Measurements from ENCODE around the gene WDR88.
A peak's percentile ranks its signal among the peaks of the same experiment; 100 is the strongest.

Gene WDR88

DNA sequence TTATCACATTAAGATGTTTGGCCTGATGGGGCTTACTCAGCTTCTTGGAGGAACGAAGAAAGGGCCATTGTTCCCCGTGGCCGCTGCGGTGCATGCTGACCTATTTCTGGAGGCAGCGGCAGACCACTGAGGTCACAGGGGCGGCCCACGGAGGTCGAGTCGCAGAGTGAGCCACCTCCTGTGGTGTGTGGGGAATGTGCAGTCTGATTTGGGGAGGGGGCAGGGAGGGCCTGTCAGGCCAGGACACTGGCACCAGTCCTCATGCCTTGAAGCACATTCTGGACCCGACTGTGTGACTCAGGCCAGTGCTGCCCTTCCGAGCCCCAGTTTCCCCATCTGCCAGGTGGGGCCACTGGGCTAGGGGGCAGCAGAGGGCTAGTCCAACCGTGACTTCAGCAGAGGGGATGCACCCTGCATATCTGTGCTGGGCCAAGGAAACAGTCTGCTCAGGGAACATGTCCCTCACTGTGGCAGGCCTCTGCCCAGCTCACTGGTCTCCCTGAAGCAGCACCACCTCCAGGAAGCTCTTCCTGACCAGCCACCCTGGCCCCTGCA, 87.4 kb downstream of the WDR88 start:
- no peak for TF ChIP-seq EZH2phosphoT487 (IDR thresholded peaks at IDR 0.05; ENCODE audit: borderline replicate concordance, low read length)
- TF ChIP-seq, protein P1, sequence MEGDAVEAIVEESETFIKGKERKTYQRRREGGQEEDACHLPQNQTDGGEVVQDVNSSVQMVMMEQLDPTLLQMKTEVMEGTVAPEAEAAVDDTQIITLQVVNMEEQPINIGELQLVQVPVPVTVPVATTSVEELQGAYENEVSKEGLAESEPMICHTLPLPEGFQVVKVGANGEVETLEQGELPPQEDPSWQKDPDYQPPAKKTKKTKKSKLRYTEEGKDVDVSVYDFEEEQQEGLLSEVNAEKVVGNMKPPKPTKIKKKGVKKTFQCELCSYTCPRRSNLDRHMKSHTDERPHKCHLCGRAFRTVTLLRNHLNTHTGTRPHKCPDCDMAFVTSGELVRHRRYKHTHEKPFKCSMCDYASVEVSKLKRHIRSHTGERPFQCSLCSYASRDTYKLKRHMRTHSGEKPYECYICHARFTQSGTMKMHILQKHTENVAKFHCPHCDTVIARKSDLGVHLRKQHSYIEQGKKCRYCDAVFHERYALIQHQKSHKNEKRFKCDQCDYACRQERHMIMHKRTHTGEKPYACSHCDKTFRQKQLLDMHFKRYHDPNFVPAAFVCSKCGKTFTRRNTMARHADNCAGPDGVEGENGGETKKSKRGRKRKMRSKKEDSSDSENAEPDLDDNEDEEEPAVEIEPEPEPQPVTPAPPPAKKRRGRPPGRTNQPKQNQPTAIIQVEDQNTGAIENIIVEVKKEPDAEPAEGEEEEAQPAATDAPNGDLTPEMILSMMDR (IDR thresholded peaks at IDR 0.05; ENCODE audit: low read depth, low read length, poor library complexity, severe bottlenecking), result peak; percentile 34
- no peak overlapping the region for H3K4me2 ChIP-seq (ENCODE audit: low read length)
- H3K4me3 ChIP-seq (ENCODE audit: low read length), result no peak overlapping the region
- H3F3A ChIP-seq (ENCODE audit: control insufficient read depth, insufficient read depth), result no peaks in the 10 kb centered on the region
- H3K36me3 ChIP-seq (ENCODE audit: control insufficient read depth, low read length), result no peaks in the 10 kb centered on the region
- no peaks in the 10 kb centered on the region for H3K4me1 ChIP-seq (ENCODE audit: control insufficient read depth, low read length)
- no peaks in the 10 kb centered on the region for H3K9me2 ChIP-seq (replicated peaks; ENCODE audit: control insufficient read depth, low read length)
- no peaks in the 10 kb centered on the region for H3K9me3 ChIP-seq (ENCODE audit: control insufficient read depth, insufficient read depth, low read length)
- H3K27me3 ChIP-seq (ENCODE audit: control insufficient read depth, low read length), result no peaks in the 10 kb centered on the region
- no peaks in the 10 kb centered on the region for H3K79me2 ChIP-seq (ENCODE audit: control insufficient read depth, low read length)
- no peak overlapping the region for H3K27ac ChIP-seq (ENCODE audit: low read depth, low read length)
- H4K20me1 ChIP-seq (ENCODE audit: control insufficient read depth, insufficient read depth, low read depth, low read length), result no peaks in the 10 kb centered on the region

DNA sequence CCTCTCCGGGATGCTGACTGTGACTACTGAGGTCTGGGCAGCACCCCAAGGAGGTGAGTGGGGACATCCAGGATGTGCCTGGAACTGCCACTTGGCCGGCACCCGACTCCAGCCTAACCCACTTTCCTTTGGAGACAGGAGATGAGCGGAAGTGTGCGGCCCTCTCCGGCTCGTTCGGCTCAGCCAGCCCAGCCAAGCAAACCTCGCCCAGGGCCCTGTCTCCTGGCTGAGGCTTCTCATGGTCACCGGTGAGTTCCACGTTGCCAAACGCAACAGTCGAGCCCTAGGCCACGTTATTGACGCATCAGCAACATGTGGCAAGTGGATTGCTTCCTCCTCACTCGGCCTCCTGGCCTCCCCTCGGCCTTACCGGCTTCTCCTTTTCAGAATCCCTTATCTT, 88.2 kb downstream of the WDR88 start:
- Histone ChIP-seq H3K27ac (ENCODE audit: low read depth, low read length) (no peak overlapping the region), H3K9me2 (replicated peaks; ENCODE audit: control insufficient read depth, low read length) (no peaks in the 10 kb centered on the region), H3K4me3 (ENCODE audit: low read length) (no peak overlapping the region), H4K20me1 (ENCODE audit: control insufficient read depth, insufficient read depth, low read depth, low read length) (no peaks in the 10 kb centered on the region), H3K27me3 (ENCODE audit: control insufficient read depth, low read length) (no peaks in the 10 kb centered on the region), H3F3A (ENCODE audit: control insufficient read depth, insufficient read depth) (no peaks in the 10 kb centered on the region), H3K36me3 (ENCODE audit: control insufficient read depth, low read length) (no peaks in the 10 kb centered on the region), H3K4me2 (ENCODE audit: low read length) (no peak overlapping the region), H3K79me2 (ENCODE audit: control insufficient read depth, low read length) (no peaks in the 10 kb centered on the region), H3K9me3 (ENCODE audit: control insufficient read depth, insufficient read depth, low read length) (no peaks in the 10 kb centered on the region), H3K4me1 (ENCODE audit: control insufficient read depth, low read length) (no peaks in the 10 kb centered on the region)
- TF ChIP-seq, protein P1 (IDR thresholded peaks at IDR 0.05; ENCODE audit: low read depth, low read length, poor library complexity, severe bottlenecking), result no peak
- TF ChIP-seq EZH2phosphoT487 (IDR thresholded peaks at IDR 0.05; ENCODE audit: borderline replicate concordance, low read length), result no peak

DNA sequence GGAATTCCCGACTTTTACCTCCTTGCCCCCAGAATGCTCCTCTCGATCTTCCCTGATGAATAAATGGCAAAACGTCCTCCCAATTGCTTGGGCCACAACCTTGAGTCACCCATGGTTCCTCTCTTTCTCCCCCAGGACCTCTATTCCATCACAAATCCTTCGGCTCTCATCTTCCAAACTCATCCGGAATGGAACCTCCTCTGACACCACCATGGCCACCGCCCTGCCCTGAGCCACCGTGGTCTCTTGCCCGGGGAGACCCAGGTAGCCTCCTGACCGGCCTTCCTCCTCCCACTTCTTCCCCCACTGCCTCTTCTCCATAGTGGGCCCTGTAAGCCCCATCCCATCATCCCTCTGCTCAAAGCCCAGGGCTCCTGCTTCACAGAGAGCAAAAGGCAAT, 88.8 kb downstream of the WDR88 start:
- Histone ChIP-seq H3K36me3 (ENCODE audit: control insufficient read depth, low read length) (no peaks in the 10 kb centered on the region), H3K27me3 (ENCODE audit: control insufficient read depth, low read length) (no peaks in the 10 kb centered on the region), H3K9me2 (replicated peaks; ENCODE audit: control insufficient read depth, low read length) (no peaks in the 10 kb centered on the region), H4K20me1 (ENCODE audit: control insufficient read depth, insufficient read depth, low read depth, low read length) (no peaks in the 10 kb centered on the region), H3K4me1 (ENCODE audit: control insufficient read depth, low read length) (no peaks in the 10 kb centered on the region), H3K4me3 (ENCODE audit: low read length) (no peak overlapping the region), H3F3A (ENCODE audit: control insufficient read depth, insufficient read depth) (no peaks in the 10 kb centered on the region), H3K4me2 (ENCODE audit: low read length) (no peak overlapping the region), H3K79me2 (ENCODE audit: control insufficient read depth, low read length) (no peaks in the 10 kb centered on the region), H3K9me3 (ENCODE audit: control insufficient read depth, insufficient read depth, low read length) (no peaks in the 10 kb centered on the region), H3K27ac (ENCODE audit: low read depth, low read length) (no peak overlapping the region)
- TF ChIP-seq, protein P1 (IDR thresholded peaks at IDR 0.05; ENCODE audit: low read depth, low read length, poor library complexity, severe bottlenecking), result no peak
- TF ChIP-seq EZH2phosphoT487 (IDR thresholded peaks at IDR 0.05; ENCODE audit: borderline replicate concordance, low read length), result no peak

Measured in DOHH2 (cell line).